Measurements from ENCODE around the gene LMBRD2.

DNA sequence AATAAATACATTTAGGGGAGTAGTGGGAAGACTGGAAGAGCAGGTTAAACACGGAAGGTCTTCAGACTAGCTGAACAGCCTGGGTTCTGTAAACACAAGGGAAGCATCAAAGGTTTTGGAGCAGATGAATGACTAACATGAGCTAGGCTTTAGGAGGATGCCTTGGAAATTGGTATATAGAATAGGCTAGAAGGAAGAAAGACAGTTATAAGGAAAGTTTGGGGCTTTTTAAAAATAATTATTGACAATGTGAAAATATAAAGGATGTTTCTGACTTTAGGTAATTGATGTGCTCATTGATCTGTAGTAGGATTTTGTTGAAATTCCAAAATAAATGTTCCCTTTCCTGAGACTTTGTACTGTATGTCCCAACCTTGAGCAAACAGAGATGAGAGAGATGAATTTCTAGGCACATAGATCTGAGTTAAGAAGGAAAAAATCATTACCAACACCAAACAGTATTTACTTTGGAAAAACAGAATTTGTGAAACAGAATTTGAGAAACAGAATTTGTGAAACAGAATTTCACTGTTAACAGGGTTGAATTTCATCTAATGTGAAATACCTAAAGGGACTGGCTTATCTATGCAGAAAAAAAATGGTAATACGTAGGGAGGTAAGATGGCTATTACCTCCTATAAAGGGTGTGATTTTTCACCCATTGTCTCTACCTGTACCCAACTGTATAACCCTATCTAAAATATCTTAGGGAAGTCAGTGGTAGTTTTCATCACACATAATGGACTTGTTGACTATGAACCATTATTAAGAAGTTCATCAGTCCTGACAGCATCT is 29.1 kb upstream of the LMBRD2 start:
- TF ChIP-seq RXRA (IDR thresholded peaks at IDR 0.05; ENCODE audit: insufficient read depth, low read depth, low read length) = no peak
- no peak for TF ChIP-seq TBP (IDR thresholded peaks at IDR 0.05; ENCODE audit: low read depth, low read length)
- TF ChIP-seq, protein P1, sequence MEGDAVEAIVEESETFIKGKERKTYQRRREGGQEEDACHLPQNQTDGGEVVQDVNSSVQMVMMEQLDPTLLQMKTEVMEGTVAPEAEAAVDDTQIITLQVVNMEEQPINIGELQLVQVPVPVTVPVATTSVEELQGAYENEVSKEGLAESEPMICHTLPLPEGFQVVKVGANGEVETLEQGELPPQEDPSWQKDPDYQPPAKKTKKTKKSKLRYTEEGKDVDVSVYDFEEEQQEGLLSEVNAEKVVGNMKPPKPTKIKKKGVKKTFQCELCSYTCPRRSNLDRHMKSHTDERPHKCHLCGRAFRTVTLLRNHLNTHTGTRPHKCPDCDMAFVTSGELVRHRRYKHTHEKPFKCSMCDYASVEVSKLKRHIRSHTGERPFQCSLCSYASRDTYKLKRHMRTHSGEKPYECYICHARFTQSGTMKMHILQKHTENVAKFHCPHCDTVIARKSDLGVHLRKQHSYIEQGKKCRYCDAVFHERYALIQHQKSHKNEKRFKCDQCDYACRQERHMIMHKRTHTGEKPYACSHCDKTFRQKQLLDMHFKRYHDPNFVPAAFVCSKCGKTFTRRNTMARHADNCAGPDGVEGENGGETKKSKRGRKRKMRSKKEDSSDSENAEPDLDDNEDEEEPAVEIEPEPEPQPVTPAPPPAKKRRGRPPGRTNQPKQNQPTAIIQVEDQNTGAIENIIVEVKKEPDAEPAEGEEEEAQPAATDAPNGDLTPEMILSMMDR (IDR thresholded peaks at IDR 0.05; ENCODE audit: control extremely low read depth in 1 of 3, insufficient read depth in 1 of 3, low read depth in 1 of 3, low read length in 3 of 3) = no peak

Measured in H1 (cell line).